Spleen (tissue), 11 donors: ENCODE results near the gene GOPC. TPM values are rescaled to one million over a fixed set of nuclear protein-coding genes. Genes with fewer than 3 reads are reported as not detected.
A peak's percentile ranks its signal among the peaks of the same experiment; 100 is the strongest.

ENCODE experiments used
- DNase-seq: peaks from one replicate; pipeline ENCODE4 v3.0.0-alpha.2; 2020
- H3K27ac ChIP-seq, 8 donors: fragments of 200-600 bp; sonication (generic) in 7 of 8; 1 replicate in 4 of 8; 2 replicates in 4 of 8; pipeline versions ENCODE4 v1.5.0 to v1.8.0; 2016 to 2021; ENCODE audit warnings: inconsistent platforms in 4 of 8, mild to moderate bottlenecking in 4 of 8, moderate library complexity in 1 of 8
- H3K27me3 ChIP-seq, 7 donors: fragments of 200-600 bp; sonication (generic) in 6 of 7; replicated peaks in 1 of 7; 1 replicate in 4 of 7; 2 replicates in 3 of 7; pipeline versions ENCODE4 v1.5.0 to v1.8.0; 2016 to 2021; ENCODE audit warnings: inconsistent platforms in 3 of 7, mild to moderate bottlenecking in 1 of 7
- H3K36me3 ChIP-seq, 6 donors: fragments of 200-600 bp; sonication (generic) in 5 of 6; 1 replicate in 4 of 6; 2 replicates in 2 of 6; pipeline versions ENCODE4 v1.5.0 to v1.8.0; 2016 to 2021; ENCODE audit warnings: inconsistent platforms in 2 of 6
- H3K4me1 ChIP-seq, 6 donors: fragments of 200-600 bp; sonication (generic) in 5 of 6; 1 replicate in 3 of 6; 2 replicates in 3 of 6; pipeline versions ENCODE4 v1.5.0 to v1.8.0; 2016 to 2021; ENCODE audit warnings: inconsistent platforms in 3 of 6
- H3K4me3 ChIP-seq, 8 donors: fragments of 200-600 bp; sonication (generic) in 7 of 8; 1 replicate in 4 of 8; 2 replicates in 4 of 8; pipeline versions ENCODE4 v1.5.0 to v1.8.0; 2016 to 2021; ENCODE audit warnings: inconsistent platforms in 4 of 8, mild to moderate bottlenecking in 4 of 8, moderate library complexity in 2 of 8
- H3K9me3 ChIP-seq, 8 donors: fragments of 200-600 bp; sonication (generic) in 7 of 8; 1 replicate in 4 of 8; 2 replicates in 4 of 8; pipeline versions ENCODE4 v1.5.0 to v1.8.0; 2016 to 2021; ENCODE audit warnings: inconsistent platforms in 4 of 8
- CTCF ChIP-seq, 11 experiments: fragments of 200-600 bp in 7 of 11; fragments of 450-650 bp in 4 of 11; sonication (generic) in 4 of 11; IDR thresholded peaks in 8 of 11; conservative IDR thresholded peaks in 3 of 11; 1 replicate in 7 of 11; 2 replicates in 4 of 11; pipeline versions ENCODE4 v1.4.0 to v1.8.0; 2016 to 2021; ENCODE audit warnings: antibody characterized with exemption in 11 of 11, inconsistent platforms in 4 of 11, mild to moderate bottlenecking in 1 of 11
- POLR2A ChIP-seq, 3 donors: fragments of 450-650 bp; IDR thresholded peaks; one replicate each; pipeline ENCODE4 v1.5.1; 2017; ENCODE audit warnings: antibody characterized with exemption in 3 of 3, mild to moderate bottlenecking in 1 of 3
- POLR2AphosphoS5 ChIP-seq, 3 donors: sonication (generic); formaldehyde crosslinking; IDR thresholded peaks; one replicate each; pipeline ENCODE4 v1.5.1; 2017; ENCODE audit warnings: antibody characterized with exemption in 3 of 3
- WGBS, 5 donors: extraction: QIAGEN DNeasy Blood & Tissue Kit in 3 of 5; methylation state at CpG; one replicate each; pipeline versions ENCODE4 v1.1.5 to v1.1.7; 2013 to 2018; 5-methylcytosine and 5-hydroxymethylcytosine counted together
- intact Hi-C: fragments of 100-400 bp; cut with DNase I; formaldehyde crosslinking; loops from one replicate; pipeline ENCODE4 v1.15.0; 2023; ENCODE audit warnings: low total_unique reads
- polyA plus RNA-seq, 3 donors: library from polyadenylated mRNA; stranded (reverse); fragments of 200-250 nt; gene quantifications; one replicate each; pipeline ENCODE4 v1.2.1, GENCODE V29; 2013
- total RNA-seq, 7 donors: library from RNA; depleted of rRNA in 3 of 7; stranded (reverse); fragments of >200 nt in 3 of 7; fragmentation: NEBNext Ultra II Directional in 4 of 7; extraction: Animal tissue kit (Norgen Biotek cat#: 25700) in 4 of 7; gene quantifications; one replicate each; pipeline versions ENCODE4 v1.1.0 to v1.2.1, GENCODE V29; 2016 to 2021
- donor health status: healthy with polysubstance abuse.
- donor health status: DM: no; HTN: no; CAD: no; lungs with moderate emphysema.
- donor health status: DM: no; HTN: no; CAD: no.
- donor health status: Bipolar disorder and iron deficiency.
- donor health status: healthy.
- donor health status: DM: no; HTN: no; CAD: no.
- donor health status: DM: yes; HTN: yes; CAD: no.

Gene GOPC
- total and polyA plus RNA-seq, 10 donors: 13.5 to 26.7 (median 21.8) TPM

GRCh38 chr6:117550618-117551242 is 51.6 kb downstream of the GOPC start:
- no peak overlapping the region for H3K27ac ChIP-seq
- H3K4me1 ChIP-seq: peaks cover 0 to 44% (median 14%) of the 10 kb centered on the region in 6 donors
- H3K27me3 ChIP-seq: peaks cover 0 to 14% (median 0%) of the 10 kb centered on the region in 7 donors
- H3K4me3 ChIP-seq: no peak overlapping the region
- no peaks in the 10 kb centered on the region for H3K9me3 ChIP-seq
- TF ChIP-seq CTCF (IDR thresholded peaks at IDR 0.05 in 8 of 11, conservative IDR thresholded peaks at IDR 0.05 in 3 of 11) (no peak), POLR2A (IDR thresholded peaks at IDR 0.05) (no peak), POLR2AphosphoS5 (IDR thresholded peaks at IDR 0.05) (no peak)
- no peak for DNase-seq
- WGBS, 5 donors: 70 to 94% (median 89%) methylated on average over 2 of the region's 2 CpGs
- H3K36me3 ChIP-seq: peaks cover 0 to 12% (median 0%) of the 10 kb centered on the region in 6 donors
- intact Hi-C loops: no loop called here

- WGBS, 5 donors: 94 to 98% (median 96%) methylated on average over 3 of the region's 3 CpGs
- intact Hi-C loops: no loop called here
- H3K27me3 ChIP-seq: peaks cover 0 to 14% (median 0%) of the 10 kb centered on the region in 7 donors
- no peak for DNase-seq
- TF ChIP-seq POLR2AphosphoS5 (IDR thresholded peaks at IDR 0.05): no peak
- TF ChIP-seq CTCF (IDR thresholded peaks at IDR 0.05 in 8 of 11, conservative IDR thresholded peaks at IDR 0.05 in 3 of 11): no peak
- no peak for TF ChIP-seq POLR2A (IDR thresholded peaks at IDR 0.05)
- peaks cover 0 to 13% (median 0%) of the 10 kb centered on the region in 6 donors for H3K36me3 ChIP-seq
- no peaks in the 10 kb centered on the region for H3K9me3 ChIP-seq
- peaks cover 0 to 40% (median 14%) of the 10 kb centered on the region in 6 donors for H3K4me1 ChIP-seq
- peak overlapping the region in 3 of 8 donors; percentile 69 to 79 (median 72) for H3K27ac ChIP-seq
- H3K4me3 ChIP-seq: no peak overlapping the region
Measured at GRCh38 chr6:117550078-117550600, 52.2 kb downstream of the GOPC start.

- intact Hi-C loops: no loop called here
- Histone ChIP-seq H3K4me1 (peaks cover 0 to 40% (median 14%) of the 10 kb centered on the region in 6 donors), H3K27ac (peak overlapping the region in 6 of 8 donors; percentile 6 to 79 (median 54)), H3K9me3 (no peaks in the 10 kb centered on the region), H3K4me3 (peak overlapping the region in 1 of 8 donors; percentile 71), H3K36me3 (peaks cover 0 to 19% (median 0%) of the 10 kb centered on the region in 6 donors), H3K27me3 (peaks cover 0 to 14% (median 0%) of the 10 kb centered on the region in 7 donors)
- DNase-seq: no peak
- TF ChIP-seq POLR2AphosphoS5 (IDR thresholded peaks at IDR 0.05) (no peak), POLR2A (IDR thresholded peaks at IDR 0.05) (no peak), CTCF (IDR thresholded peaks at IDR 0.05 in 8 of 11, conservative IDR thresholded peaks at IDR 0.05 in 3 of 11) (no peak)
- 58 to 81% (median 76%) methylated on average over 4 of the region's 4 CpGs for WGBS, 5 donors
Measured at GRCh38 chr6:117549611-117550010, 52.7 kb downstream of the GOPC start.

- DNase-seq: no peak
- no peak for TF ChIP-seq CTCF (IDR thresholded peaks at IDR 0.05 in 8 of 11, conservative IDR thresholded peaks at IDR 0.05 in 3 of 11)
- TF ChIP-seq POLR2A (IDR thresholded peaks at IDR 0.05): no peak
- peak in 1 of 3 donors; percentile 26 for TF ChIP-seq POLR2AphosphoS5 (IDR thresholded peaks at IDR 0.05)
- Histone ChIP-seq H3K36me3 (peaks cover 0 to 23% (median 0%) of the 10 kb centered on the region in 6 donors), H3K9me3 (no peaks in the 10 kb centered on the region), H3K4me3 (peak overlapping the region in 5 of 8 donors; percentile 6 to 71 (median 41)), H3K27ac (peak overlapping the region in 7 of 8 donors; percentile 4 to 79 (median 40)), H3K27me3 (peaks cover 0 to 14% (median 0%) of the 10 kb centered on the region in 7 donors), H3K4me1 (peaks cover 0 to 40% (median 14%) of the 10 kb centered on the region in 6 donors)
- intact Hi-C loops: no loop called here
- 54 to 73% (median 62%) methylated on average over 8 of the region's 8 CpGs for WGBS, 5 donors
Measured at GRCh38 chr6:117548797-117549301, 53.5 kb downstream of the GOPC start.
